ENCODE data around the gene CRYGD. TPM values are rescaled to one million over a fixed set of nuclear protein-coding genes. Genes with fewer than 3 reads are reported as not detected.
A peak's percentile ranks its signal among the peaks of the same experiment; 100 is the strongest.
"Not testable (repeated sequence)": the region's sequence is repeated elsewhere in the genome, so short reads cannot be mapped to it uniquely, and the experiment has no call there.

CRYGD gene
- total RNA-seq (2012; rRNA removed), result not detected in 2 replicates

DNA sequence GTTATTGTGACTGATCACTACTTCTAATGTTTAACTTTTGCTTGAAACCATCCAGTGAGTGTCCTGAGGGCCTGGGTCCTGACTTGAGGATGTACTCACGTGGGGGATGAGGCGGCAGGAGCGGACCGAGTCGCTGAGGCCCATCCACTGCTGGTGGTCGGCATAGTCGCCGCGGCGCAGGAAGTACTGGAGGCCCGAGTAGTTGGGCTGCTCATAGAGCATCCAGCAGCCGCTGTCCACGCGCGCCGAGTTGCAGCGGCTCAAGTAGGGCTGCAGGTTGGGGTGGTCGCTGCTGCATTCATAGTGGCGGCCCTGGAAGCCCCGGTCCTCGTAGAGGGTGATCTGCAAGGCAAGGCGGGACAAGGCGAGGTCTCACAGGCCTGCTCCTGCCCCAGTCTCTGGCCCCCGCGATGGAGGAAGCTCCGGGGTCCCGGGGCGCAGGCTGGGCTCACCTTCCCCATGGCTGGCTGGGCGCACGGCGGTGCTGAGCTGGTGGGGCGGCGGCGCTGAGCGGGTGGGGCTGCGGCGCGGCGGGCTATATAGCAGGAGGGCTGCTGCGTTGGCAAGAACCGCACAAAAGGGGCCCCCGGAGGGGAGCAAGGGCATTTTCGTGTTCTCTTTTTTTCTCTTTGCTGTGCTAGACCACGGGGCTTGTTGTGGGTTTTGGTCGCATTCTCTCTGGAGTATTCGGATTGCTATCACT lies at the start of gene CRYGD:
Gene CRYGD, minus strand, starts transcription at position 512 of the 703 bp plus-strand sequence. Its CDS starts 51 bp downstream, at position 461.
- H3K4me1 ChIP-seq (ENCODE audit: control insufficient read depth, insufficient read depth, low read length); H3K9me3 ChIP-seq (replicated peaks; ENCODE audit: low read length); H3K9ac ChIP-seq (ENCODE audit: low read depth, low read length); H3K36me3 ChIP-seq (ENCODE audit: insufficient read depth, low read length): not testable (repeated sequence)
- Histone ChIP-seq H3K27me3 (ENCODE audit: control insufficient read depth, insufficient read depth, low read length) (peaks cover 27% of the 10 kb centered on the region), H3K4me3 (ENCODE audit: low read length) (peak within 1 kb of the TSS; percentile 42), H3K4me2 (ENCODE audit: low read length) (peak within 1 kb of the TSS; percentile 65)

DNA sequence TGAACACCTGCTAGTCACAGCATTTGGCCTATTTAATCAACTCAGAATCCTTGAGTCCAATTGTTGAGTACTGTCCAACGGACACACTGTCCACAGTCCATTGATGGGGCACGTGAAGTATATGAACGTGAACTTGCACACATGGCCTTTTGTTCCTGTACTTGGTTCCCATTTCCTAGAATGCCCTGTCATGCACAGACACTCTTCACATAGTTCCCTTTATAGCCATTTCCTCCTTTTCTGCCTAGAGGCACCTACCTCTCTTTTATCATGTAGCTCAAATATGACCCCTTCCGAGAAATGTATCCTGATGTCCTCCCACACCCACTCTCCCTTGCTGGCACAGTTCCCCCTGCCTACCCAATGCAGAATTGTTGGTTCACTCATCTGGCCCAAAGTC lies 47.8 kb upstream of the CRYGD start:
- Histone ChIP-seq H3K4me1 (ENCODE audit: control insufficient read depth, insufficient read depth, low read length) (no peaks in the 10 kb centered on the region), H3K9me3 (replicated peaks; ENCODE audit: low read length) (no peaks in the 10 kb centered on the region), H3K9ac (ENCODE audit: low read depth, low read length) (no peak overlapping the region), H3K36me3 (ENCODE audit: insufficient read depth, low read length) (no peaks in the 10 kb centered on the region), H3K4me3 (ENCODE audit: low read length) (no peak overlapping the region), H3K4me2 (ENCODE audit: low read length) (no peak overlapping the region), H3K27me3 (ENCODE audit: control insufficient read depth, insufficient read depth, low read length) (peaks cover 11% of the 10 kb centered on the region)

DNA sequence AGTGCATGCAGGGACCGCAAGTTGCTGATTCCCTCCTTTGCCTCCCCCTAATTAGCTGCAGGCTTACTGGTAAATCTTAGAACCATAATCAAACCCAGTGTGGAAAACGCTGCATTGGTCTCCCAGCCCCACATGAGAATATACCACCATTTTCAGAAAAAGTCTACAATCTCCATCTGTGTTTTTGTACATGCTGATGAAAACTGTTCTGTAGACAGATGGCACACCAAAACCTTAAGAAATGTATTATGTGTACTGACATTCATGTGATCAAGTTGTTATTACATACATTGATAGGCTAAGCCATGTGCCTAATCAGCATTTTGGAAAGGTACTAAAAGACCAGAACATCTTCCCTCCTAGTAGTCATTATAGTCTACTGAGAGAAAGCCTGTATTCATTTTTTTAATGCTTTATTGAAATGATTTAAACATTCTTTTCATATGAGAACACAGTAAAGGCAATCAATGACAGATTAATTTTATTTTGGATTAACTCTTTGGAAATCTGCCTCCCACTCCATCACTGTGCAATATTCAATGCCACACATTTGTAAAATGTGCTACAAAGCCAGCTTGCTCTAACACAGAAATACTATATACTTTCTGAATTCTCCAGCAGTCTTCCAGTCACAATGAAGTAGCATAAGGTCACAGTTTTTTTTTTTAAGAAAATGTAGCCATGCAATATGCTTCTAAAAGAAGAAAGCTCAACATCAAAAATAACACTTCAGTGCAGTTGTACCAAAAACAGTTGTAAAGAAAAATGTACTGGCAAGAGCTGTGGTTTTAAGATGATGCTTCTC lies 40.8 kb upstream of the CRYGD start:
- no peaks in the 10 kb centered on the region for H3K9me3 ChIP-seq (replicated peaks; ENCODE audit: low read length)
- no peak overlapping the region for H3K4me2 ChIP-seq (ENCODE audit: low read length)
- H3K9ac ChIP-seq (ENCODE audit: low read depth, low read length), result no peak overlapping the region
- no peaks in the 10 kb centered on the region for H3K36me3 ChIP-seq (ENCODE audit: insufficient read depth, low read length)
- peaks cover 23% of the 10 kb centered on the region for H3K27me3 ChIP-seq (ENCODE audit: control insufficient read depth, insufficient read depth, low read length)
- H3K4me1 ChIP-seq (ENCODE audit: control insufficient read depth, insufficient read depth, low read length), result no peaks in the 10 kb centered on the region
- no peak overlapping the region for H3K4me3 ChIP-seq (ENCODE audit: low read length)

DNA sequence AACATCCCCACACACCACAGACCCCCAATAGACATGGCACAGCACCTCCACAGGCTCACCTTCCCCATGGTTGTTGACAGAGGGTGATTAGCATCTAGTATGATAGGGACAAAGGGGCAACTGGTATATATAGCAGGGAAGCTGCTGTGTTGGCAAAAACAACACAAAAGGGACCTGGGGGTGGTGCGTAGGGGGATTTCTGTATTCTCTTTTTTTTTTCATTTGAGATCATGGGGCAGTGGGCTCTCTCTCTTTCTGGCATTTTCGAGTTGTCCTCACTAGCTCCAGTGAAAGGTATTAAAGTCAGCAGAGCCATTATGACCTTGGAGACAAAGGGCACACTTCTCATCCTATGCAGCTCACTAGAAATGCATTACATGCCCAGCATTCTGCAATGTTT lies 39.2 kb upstream of the CRYGD start, which contains the start of gene CRYGA:
Gene CRYGA, minus strand, starts transcription at position 101 of the 400 bp plus-strand sequence. Its CDS starts 33 bp downstream, at position 68.
- H3K4me2 ChIP-seq (ENCODE audit: low read length), result no peak within 1 kb of the TSS
- H3K9me3 ChIP-seq (replicated peaks; ENCODE audit: low read length), result no peaks in the 10 kb centered on the region
- peaks cover 17% of the 10 kb centered on the region for H3K27me3 ChIP-seq (ENCODE audit: control insufficient read depth, insufficient read depth, low read length)
- no peaks in the 10 kb centered on the region for H3K4me1 ChIP-seq (ENCODE audit: control insufficient read depth, insufficient read depth, low read length)
- no peaks in the 10 kb centered on the region for H3K36me3 ChIP-seq (ENCODE audit: insufficient read depth, low read length)
- H3K9ac ChIP-seq (ENCODE audit: low read depth, low read length), result no peak within 1 kb of the TSS
- H3K4me3 ChIP-seq (ENCODE audit: low read length), result no peak within 1 kb of the TSS

DNA sequence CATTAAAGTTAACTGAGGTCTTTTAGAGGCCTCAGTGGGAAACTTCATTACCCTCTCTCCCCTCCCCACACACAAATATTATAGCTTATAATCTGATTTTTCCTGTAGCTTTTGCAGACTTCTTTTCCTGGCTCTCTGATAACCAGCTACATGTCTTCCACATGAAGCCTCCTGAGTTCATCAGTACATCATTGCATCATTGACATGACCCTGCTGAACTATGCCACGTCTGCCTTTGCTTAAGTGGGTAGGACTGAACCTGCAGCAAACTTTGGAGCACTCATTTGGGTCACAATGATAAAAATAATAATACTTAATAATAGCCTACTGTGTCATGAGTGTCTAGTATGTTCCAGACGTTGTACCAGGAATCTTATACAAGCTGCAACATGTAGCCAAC lies 32.1 kb upstream of the CRYGD start:
- Histone ChIP-seq H3K9me3 (replicated peaks; ENCODE audit: low read length) (no peaks in the 10 kb centered on the region), H3K4me2 (ENCODE audit: low read length) (no peak overlapping the region), H3K36me3 (ENCODE audit: insufficient read depth, low read length) (no peaks in the 10 kb centered on the region), H3K9ac (ENCODE audit: low read depth, low read length) (no peak overlapping the region), H3K4me3 (ENCODE audit: low read length) (no peak overlapping the region), H3K4me1 (ENCODE audit: control insufficient read depth, insufficient read depth, low read length) (no peaks in the 10 kb centered on the region), H3K27me3 (ENCODE audit: control insufficient read depth, insufficient read depth, low read length) (peaks cover 4% of the 10 kb centered on the region)

DNA sequence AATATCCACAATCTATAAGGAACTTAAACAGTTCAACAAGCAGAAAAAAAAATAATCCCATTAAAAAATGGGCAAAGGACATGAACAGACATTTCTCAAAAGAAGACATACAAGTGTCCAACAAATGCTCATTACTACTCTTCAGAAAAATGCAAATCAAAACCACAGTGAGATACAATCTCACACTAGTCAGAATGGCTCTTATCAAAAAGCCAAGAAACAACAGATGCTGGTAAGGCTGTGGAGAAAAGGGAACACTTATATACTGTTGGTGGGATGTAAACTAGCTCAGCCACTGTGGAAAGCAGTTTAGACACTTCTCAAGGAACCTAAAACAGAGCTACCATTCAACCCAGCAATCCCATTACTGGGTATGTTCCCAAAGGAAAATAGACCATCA lies 28.8 kb upstream of the CRYGD start:
- Histone ChIP-seq H3K4me3 (ENCODE audit: low read length) (no peak overlapping the region), H3K27me3 (ENCODE audit: control insufficient read depth, insufficient read depth, low read length) (peaks cover 4% of the 10 kb centered on the region), H3K4me1 (ENCODE audit: control insufficient read depth, insufficient read depth, low read length) (no peaks in the 10 kb centered on the region), H3K4me2 (ENCODE audit: low read length) (no peak overlapping the region), H3K9ac (ENCODE audit: low read depth, low read length) (no peak overlapping the region), H3K36me3 (ENCODE audit: insufficient read depth, low read length) (no peaks in the 10 kb centered on the region), H3K9me3 (replicated peaks; ENCODE audit: low read length) (no peaks in the 10 kb centered on the region)

DNA sequence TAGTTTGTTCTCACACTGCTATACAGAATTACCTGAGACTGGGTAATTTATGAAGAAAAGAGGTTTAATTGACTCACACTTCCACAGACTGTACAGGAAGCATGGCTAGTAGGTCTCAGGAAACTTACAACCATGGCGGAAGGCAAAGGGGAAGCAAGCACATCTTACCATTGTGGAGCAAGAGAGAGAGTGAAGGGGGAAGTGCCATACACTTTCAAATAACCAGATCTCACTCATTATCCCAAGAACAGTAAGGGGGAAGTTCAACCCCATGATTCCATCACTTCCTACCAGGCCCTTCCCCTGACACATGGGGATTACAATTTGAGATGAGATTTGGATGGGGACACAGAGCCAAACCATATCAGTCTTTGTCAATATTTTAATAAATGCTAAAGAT lies 26.6 kb upstream of the CRYGD start:
- H3K36me3 ChIP-seq (ENCODE audit: insufficient read depth, low read length), result no peaks in the 10 kb centered on the region
- H3K9ac ChIP-seq (ENCODE audit: low read depth, low read length), result no peak overlapping the region
- H3K4me3 ChIP-seq (ENCODE audit: low read length), result no peak overlapping the region
- no peaks in the 10 kb centered on the region for H3K9me3 ChIP-seq (replicated peaks; ENCODE audit: low read length)
- no peak overlapping the region for H3K4me2 ChIP-seq (ENCODE audit: low read length)
- peaks cover 9% of the 10 kb centered on the region for H3K27me3 ChIP-seq (ENCODE audit: control insufficient read depth, insufficient read depth, low read length)
- H3K4me1 ChIP-seq (ENCODE audit: control insufficient read depth, insufficient read depth, low read length), result no peaks in the 10 kb centered on the region

DNA sequence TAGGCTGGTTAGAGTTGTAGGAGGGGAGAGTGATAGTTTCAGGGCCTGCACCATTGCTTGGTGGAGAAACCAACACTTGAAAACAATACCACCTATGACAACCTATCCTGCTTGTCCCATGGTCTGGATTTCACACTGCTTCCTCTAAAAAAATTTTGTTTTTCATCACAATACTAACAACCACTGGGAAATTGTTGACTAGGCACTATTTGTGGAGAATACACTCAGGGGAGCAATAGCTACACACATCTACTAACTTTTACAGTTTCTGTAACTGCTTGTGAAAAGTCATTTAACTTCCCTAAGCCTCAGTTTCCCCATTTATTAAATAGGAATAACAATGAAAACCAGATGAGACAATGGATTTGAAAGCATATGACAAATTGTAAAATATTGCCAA lies 25.8 kb upstream of the CRYGD start:
- no peak overlapping the region for H3K4me3 ChIP-seq (ENCODE audit: low read length)
- no peaks in the 10 kb centered on the region for H3K9me3 ChIP-seq (replicated peaks; ENCODE audit: low read length)
- no peak overlapping the region for H3K4me2 ChIP-seq (ENCODE audit: low read length)
- H3K27me3 ChIP-seq (ENCODE audit: control insufficient read depth, insufficient read depth, low read length), result peaks cover 5% of the 10 kb centered on the region
- H3K9ac ChIP-seq (ENCODE audit: low read depth, low read length), result no peak overlapping the region
- no peaks in the 10 kb centered on the region for H3K36me3 ChIP-seq (ENCODE audit: insufficient read depth, low read length)
- no peaks in the 10 kb centered on the region for H3K4me1 ChIP-seq (ENCODE audit: control insufficient read depth, insufficient read depth, low read length)

DNA sequence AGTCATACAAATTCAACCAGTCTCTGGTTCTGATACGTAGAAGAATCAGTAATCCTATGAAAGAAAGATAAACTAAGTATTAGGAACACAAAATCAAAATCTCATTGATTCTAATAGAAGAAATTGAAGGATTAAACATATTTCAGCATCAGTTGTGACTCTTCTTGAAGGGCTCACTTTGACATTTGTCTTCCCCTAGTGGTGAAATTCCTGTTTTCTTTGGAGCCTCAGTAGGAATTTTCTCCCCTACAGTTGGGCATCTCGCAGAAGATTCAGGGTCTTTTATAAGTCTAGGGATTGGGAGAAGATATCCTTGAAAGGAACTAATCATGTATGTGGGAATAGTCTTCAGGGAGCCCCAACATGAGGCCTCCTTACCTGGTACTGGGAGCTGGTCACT lies 24.5 kb upstream of the CRYGD start:
- H3K9ac ChIP-seq (ENCODE audit: low read depth, low read length), result no peak overlapping the region
- H3K4me3 ChIP-seq (ENCODE audit: low read length), result no peak overlapping the region
- H3K4me1 ChIP-seq (ENCODE audit: control insufficient read depth, insufficient read depth, low read length), result no peaks in the 10 kb centered on the region
- no peaks in the 10 kb centered on the region for H3K36me3 ChIP-seq (ENCODE audit: insufficient read depth, low read length)
- no peak overlapping the region for H3K4me2 ChIP-seq (ENCODE audit: low read length)
- H3K27me3 ChIP-seq (ENCODE audit: control insufficient read depth, insufficient read depth, low read length), result peaks cover 5% of the 10 kb centered on the region
- no peaks in the 10 kb centered on the region for H3K9me3 ChIP-seq (replicated peaks; ENCODE audit: low read length)

DNA sequence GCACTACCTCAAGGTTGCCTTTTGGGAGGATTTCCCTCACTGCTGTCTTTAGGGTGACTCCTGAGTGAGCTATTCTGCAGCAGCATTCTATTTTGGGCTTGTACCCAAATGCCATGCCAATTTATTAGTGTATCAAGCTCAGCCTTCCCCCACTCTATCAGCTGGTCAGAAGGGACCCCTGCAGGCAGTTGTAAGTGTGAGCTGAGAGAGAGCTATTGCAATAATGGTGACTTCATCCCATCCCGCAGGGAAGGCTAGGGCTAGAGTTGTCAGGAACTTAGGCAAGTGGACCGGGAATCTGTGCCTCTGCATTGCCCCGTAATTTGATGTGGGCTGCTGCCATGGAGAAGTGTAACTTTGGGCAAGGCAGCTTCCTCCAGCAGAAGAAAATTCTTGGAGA lies 23.4 kb upstream of the CRYGD start:
- no peaks in the 10 kb centered on the region for H3K9me3 ChIP-seq (replicated peaks; ENCODE audit: low read length)
- no peaks in the 10 kb centered on the region for H3K4me1 ChIP-seq (ENCODE audit: control insufficient read depth, insufficient read depth, low read length)
- no peak overlapping the region for H3K9ac ChIP-seq (ENCODE audit: low read depth, low read length)
- H3K4me2 ChIP-seq (ENCODE audit: low read length), result no peak overlapping the region
- no peaks in the 10 kb centered on the region for H3K36me3 ChIP-seq (ENCODE audit: insufficient read depth, low read length)
- no peak overlapping the region for H3K4me3 ChIP-seq (ENCODE audit: low read length)
- peaks cover 5% of the 10 kb centered on the region for H3K27me3 ChIP-seq (ENCODE audit: control insufficient read depth, insufficient read depth, low read length)

DNA sequence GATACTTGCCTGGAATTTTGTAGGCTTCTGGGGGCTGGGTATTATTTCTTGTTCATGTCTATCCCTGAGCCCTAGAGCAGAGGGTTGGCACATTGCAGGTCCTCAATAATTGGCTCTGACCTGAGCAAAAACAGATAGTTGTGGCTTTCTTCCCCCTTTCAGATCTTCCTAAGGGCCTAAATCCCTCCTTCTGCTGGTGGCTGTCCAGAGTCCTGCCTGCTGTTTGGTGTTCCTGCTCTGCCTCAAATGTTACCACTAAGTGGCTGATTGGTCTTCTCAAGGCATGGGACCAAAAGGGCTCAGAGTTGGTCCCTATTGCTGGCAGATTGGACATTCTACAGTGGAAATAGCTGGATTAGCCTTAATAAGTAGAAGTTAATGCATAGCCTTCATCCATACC lies 22.7 kb upstream of the CRYGD start:
- Histone ChIP-seq H3K36me3 (ENCODE audit: insufficient read depth, low read length) (no peaks in the 10 kb centered on the region), H3K27me3 (ENCODE audit: control insufficient read depth, insufficient read depth, low read length) (peaks cover 5% of the 10 kb centered on the region), H3K9me3 (replicated peaks; ENCODE audit: low read length) (no peaks in the 10 kb centered on the region), H3K4me1 (ENCODE audit: control insufficient read depth, insufficient read depth, low read length) (no peaks in the 10 kb centered on the region), H3K4me3 (ENCODE audit: low read length) (no peak overlapping the region), H3K9ac (ENCODE audit: low read depth, low read length) (no peak overlapping the region), H3K4me2 (ENCODE audit: low read length) (no peak overlapping the region)

All from skeletal muscle satellite cell (primary cell).